CD4-positive, alpha-beta T cell treated with Interleukin-2 at 100 ng/mL for 4 hours (primary cell): ENCODE measurements around the gene HCAR3.

Experiments
- DNase-seq: peaks from one replicate; pipeline ENCODE4 v3.0.0-alpha.2; 2020; ENCODE audit warnings: low spot score

Gene HCAR3

DNA sequence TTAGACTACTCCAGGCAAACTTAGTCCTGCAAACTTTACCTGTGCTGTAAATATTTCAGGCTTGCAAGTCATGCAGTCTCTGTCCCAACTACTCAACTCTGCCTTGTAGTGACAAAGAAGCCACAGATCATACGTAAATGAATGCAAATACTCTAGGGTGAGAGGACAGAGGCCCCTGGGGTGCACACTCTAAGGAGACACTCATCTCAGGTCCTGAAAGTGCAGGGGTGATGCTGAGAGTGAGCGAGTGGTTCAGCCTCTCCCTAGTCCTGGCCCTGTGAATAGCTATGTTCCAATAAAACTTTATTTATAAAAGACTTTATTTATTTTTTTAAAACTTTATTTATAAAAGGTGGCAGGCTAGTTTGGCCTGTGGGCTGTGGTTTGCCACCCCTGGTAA lies 48.3 kb downstream of the HCAR3 start:
- DNase-seq, result no peak

DNA sequence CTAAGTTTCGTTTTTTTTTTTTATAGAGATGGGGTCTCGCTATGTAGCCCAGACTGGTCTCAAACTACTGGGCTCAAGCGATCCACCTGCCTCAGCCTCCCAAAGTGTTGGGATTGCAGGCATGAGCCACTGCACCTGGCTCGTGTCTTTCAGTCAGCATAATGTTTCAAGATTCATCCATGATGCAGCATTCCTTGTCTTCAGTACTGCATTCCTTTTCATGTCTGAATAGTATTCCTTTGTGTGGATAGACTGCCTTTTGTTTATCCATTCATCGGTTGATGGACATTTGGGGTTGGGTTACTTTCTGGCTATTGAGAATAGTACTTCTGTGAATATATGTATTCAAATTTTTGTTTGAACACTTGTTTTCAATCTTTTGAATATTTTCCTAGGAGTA lies 50.9 kb downstream of the HCAR3 start:
- no peak for DNase-seq

DNA sequence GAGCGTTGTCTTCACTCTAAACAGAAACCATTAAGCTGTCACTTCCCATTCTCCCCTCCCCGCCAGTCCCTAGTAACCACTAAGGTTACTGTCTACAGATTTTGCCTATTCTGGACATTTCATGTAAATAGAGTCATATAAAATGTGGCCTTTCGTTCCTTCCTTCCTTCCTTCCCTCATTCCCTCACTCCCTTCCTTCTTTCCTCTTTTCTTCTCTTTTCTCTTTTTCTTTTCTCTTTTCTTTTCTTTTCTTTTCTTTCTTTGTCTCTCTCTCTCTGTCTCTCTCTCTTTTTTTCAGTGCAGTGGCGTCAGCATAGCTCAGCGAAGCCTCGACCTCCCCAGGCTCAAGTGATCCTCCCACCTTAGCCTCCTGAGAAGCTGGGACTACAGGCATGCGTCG lies 51.3 kb downstream of the HCAR3 start:
- no peak for DNase-seq
